Stimulated activated CD4-positive, alpha-beta T cell treated with anti-CD3 and anti-CD28 coated beads, Interleukin-12 subunit alpha, Interleukin-12 subunit beta, amount 100 ng/mL, for 48 hours (primary cell): ENCODE data around the gene TAAR6.
"Not testable (repeated sequence)": the region's sequence is repeated elsewhere in the genome, so short reads cannot be mapped to it uniquely, and the experiment has no call there.

ENCODE experiments used
- DNase-seq, 3 donors: peaks; one replicate each; pipeline ENCODE4 v3.0.0-alpha.2; 2020; ENCODE audit warnings: low read depth in 2 of 3, low spot score in 1 of 3

Gene TAAR6

GRCh38 chr6:132570221-132570777 is at the start of gene TAAR6:
TSS of gene TAAR6 (plus strand) at chr6:132570322. CDS start at chr6:132570322, 0 bp downstream.
- no peak for DNase-seq

GRCh38 chr6:132520953-132521352 is 49.2 kb upstream of the TAAR6 start:
- DNase-seq: no peak

DNA sequence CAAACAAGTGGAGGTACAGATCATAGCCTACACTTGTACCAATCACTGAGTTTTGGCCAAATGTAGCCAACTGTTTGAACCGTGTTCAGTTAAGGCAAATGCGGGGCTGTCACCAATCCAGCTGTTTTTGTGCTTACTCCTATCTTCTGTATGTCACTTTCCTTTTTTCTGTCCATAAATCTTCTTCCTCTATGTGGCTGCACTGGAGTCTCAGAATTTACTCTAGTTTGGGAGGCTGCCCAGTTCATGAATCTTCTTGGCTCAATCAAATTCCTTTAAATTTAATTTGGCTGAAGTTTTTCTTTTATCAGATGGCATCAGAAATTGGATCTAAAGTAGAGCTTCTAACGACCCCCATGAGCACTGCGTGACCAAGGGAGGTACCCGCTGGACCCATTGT is 45.5 kb upstream of the TAAR6 start:
- DNase-seq: no peak

DNA sequence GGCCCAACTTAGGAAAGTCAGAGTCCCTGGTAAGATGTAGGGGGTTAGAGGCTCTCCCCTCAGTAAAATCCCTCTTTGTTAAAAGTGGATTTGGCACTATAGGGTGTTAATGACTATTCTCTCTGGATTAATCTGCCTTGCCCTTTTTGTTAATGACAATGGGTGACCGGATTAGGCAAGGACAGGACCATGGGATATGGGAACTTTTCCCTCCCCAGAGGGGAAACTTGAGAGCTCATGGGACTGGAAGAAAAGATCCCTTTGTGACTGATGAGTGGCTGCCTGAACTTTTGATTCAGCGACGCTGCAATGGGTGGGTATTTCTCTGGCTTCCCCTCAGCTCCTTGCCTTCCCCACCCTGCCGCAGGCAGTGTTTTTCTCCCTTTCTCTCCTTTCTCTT is 44.3 kb upstream of the TAAR6 start:
- DNase-seq: no peak

GRCh38 chr6:132526461-132526860 is 43.7 kb upstream of the TAAR6 start:
- no peak for DNase-seq

DNA sequence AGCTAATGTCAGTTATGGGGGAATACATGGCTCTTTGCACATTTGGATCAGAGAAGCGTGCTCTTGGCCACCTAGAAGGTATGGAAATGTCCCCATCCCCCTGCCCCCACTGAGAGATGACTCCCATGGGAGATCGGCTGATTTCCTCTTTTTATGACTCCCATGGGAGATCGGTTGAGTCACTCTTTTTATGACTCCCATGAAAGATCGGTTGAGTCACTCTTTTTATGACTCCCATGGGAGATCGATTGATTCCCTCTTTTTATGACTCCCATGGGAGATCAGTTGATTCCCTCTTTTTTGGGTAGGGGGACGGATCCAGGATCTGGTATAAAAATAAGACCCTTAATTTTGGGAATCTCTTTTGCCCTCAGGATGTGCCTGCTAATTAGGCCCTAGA is 42.3 kb upstream of the TAAR6 start:
- no peak for DNase-seq

- peak; percentile 25 to 61 (median 56) for DNase-seq
These were observed 39.7 kb upstream of the TAAR6 start for GRCh38 chr6:132530293-132530974.

DNA sequence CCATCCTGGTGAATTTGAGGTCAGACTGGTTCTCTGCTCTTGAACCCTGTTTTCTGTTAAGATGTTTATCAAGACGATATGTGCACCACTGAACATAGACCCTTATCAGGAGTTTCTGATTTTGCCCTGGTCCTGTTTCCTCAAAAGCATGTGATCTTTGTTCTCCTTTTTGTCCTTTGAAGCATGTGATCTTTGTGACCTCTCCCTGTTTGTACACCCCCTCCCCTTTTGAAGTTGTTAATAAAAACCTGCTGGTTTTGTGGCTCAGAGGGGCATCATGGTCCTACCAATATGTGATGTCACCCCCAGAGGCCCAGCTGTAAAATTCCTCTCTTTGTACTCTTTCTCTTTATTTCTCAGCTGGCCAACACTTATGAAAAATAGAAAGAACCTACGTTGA is 35.6 kb upstream of the TAAR6 start:
- DNase-seq: not testable (repeated sequence)

GRCh38 chr6:132537145-132537544 is 33.0 kb upstream of the TAAR6 start:
- no peak for DNase-seq

- no peak for DNase-seq
These were observed 32.1 kb upstream of the TAAR6 start, which contains the start of gene TAAR9 for GRCh38 chr6:132537977-132538376. TSS of gene TAAR9 (plus strand) at chr6:132538277. CDS start at chr6:132538290, 13 bp downstream.

- no peak for DNase-seq
These were observed 25.3 kb upstream of the TAAR6 start for GRCh38 chr6:132544826-132545225.

- DNase-seq: no peak
These were observed 21.2 kb upstream of the TAAR6 start for GRCh38 chr6:132548746-132549463.

DNA sequence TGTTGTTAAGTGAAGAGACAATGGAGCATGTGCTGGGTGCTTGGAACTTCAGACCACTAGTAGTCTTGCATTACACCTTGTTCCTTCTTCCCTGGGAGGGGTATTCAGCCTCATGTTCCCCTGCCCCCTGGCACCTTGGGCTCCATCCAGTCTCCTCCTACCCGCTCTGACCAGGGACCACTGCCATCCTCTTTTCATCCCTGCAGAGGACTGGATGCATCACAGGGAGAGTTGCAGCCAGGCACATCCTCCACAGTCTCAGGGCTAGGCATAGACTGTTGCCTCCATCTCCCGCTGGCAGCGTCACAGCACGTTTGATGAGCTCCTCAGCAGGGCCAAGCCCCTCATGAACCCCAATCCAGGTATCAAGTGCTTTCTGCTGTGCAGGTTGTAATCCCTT is 18.9 kb upstream of the TAAR6 start:
- DNase-seq: no peak

- DNase-seq: no peak
These were observed 17.8 kb upstream of the TAAR6 start, which contains the start of gene TAAR8 for GRCh38 chr6:132552372-132552771. TSS of gene TAAR8 (plus strand) at chr6:132552672. CDS start at chr6:132552693, 21 bp downstream.

DNA sequence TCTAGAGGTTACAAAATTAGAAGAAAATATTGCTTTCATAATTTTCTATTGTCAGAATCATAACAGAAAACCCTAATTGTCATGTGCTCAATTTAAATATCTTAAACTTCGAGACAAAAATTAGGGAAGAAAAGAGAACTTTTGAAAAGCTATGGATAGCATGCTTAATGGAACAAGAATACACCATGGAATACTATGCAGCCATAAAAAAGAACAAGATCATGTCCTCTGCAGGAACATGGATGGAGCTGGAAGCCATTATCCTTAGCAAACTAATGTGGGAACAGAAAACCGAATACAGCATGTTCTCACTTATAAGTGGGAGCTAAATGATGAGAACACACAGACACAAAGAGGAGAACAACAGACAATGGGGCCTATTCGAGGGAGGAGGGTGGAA is 10.0 kb upstream of the TAAR6 start:
- not testable (repeated sequence) for DNase-seq

GRCh38 chr6:132566404-132566803 is 3.7 kb upstream of the TAAR6 start:
- DNase-seq: no peak

DNA sequence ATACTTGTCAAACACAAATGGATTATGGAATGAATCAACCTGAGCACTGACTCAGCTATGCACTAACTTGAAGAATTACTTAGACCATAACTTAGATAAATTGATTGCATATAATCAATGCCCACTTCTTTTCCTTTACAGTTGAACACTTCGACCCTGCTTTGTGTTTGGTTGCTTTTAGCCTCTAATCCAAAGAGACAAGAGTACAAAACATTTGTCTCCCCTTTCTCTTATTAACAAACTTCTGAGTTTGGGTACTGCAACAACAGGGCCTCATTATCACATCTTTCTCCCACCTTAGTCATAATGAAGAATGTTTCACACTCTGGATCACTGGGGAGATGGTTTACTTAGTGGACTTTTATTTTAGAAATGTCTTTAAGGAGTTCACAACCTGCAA is 2.6 kb upstream of the TAAR6 start:
- DNase-seq: no peak

GRCh38 chr6:132568611-132569010 is 1.5 kb upstream of the TAAR6 start:
- DNase-seq: no peak

DNA sequence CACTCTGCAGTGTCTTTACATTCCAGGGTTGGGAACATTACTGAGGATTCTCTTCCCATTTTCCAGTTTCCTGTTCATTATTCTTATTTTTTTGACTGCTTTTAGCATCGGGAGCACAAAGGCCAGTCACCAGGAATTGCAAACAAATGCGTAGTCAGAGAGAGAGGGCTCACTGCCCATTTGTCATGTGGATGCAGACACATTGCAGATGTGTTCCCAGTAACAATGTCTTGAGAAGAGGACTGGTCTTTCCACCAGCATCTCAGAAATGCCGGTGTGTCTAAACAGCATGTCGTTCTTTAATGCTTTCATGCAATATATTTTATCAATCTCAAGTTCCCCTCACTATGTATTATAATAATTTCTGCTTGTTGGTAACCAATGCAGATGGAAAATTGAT is 952 bp upstream of the TAAR6 start:
- DNase-seq: no peak

GRCh38 chr6:132571774-132572173 is 1.7 kb downstream of the TAAR6 start:
- DNase-seq: no peak

- no peak for DNase-seq
These were observed 14.6 kb downstream of the TAAR6 start for GRCh38 chr6:132584698-132585097.

DNA sequence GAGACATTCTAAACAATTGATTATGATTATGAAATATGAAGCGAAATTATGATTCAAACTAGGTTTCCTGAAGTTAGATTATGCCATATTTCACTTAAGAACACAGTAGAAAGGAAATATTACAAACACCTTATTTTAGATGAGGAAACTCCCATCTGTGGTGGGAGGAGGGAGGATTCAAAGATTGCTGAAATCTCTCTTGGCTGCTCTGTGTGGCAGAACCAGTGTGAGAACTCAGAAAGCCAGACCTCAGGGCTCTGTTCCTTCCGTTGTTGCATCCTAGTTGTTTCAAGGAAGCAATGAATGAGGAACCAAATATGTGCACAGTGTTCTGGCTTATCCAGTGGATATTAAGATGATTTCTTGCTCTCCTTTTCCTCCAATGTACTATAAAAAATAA is 17.3 kb downstream of the TAAR6 start:
- DNase-seq: no peak
